AML-193 (cell line): ENCODE results near the gene PLPP3.
A peak's percentile ranks its signal among the peaks of the same experiment; 100 is the strongest.

Experiments used
- DNase-seq, 2 experiments: peaks; one replicate each; lab custom pipeline; 2025; lab: John Stamatoyannopoulos, UW

Gene PLPP3

DNA sequence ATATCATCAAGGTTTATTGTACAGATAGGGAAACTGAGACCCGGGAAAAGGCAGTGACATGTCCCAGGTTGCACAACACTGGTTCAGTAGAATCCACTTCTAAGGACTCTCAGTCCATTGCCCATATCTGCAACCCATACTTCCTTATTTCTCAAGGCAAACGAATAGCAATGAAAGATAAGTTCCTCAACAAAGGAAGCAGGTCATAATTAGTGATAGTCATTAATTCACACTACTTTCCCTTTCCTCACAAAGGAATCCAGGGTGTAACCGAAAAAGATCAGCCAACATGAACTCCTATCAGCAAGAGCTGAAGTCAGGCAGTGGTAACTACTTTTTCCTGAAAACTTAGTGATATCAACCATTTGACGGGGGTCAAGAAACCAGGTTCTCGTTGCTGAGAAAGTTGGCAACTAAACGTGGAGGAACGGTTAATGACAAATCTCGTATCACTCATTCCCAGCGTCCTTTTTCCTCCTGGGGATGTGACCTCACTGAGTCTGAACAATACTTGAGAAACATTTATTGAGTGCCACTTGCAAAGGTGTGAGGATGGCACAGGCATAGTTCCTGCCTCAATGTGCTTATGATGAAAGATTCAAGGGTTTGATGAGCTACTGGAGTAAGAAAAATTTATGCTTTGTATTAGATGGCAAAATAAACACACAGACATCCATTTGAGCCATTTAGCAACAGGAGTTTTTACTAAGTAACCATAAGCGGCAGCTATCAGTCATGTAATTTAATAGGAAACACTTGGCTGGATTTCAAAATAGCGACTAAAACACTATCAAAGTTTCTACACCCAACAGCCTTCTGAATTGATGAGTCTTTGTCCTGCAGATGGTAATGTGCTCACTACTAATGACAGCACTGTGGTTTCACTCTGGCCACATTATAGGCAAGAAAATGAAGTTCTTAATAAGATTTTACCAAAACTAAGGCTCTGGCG is 82.3 kb downstream of the PLPP3 start:
- no peak for DNase-seq

DNA sequence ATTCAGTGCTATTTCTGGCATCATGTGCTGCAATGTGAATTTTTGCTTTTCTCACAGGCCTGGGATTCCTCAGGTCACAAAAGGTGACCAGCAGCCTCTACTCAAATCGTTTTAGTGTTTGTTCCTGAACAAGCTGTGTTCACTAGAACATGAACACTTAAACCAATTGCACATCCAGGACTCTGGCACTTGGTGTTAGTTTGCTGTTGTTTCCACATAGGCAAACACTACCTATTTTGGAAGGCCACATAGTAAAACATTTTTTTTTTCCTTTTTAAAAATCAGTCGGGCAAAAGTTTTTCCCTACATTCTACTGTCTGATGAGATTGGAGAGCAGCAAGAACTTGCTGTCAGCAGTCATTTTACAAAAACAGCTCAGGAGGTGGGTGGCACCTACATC is 83.2 kb downstream of the PLPP3 start:
- no peak for DNase-seq

DNA sequence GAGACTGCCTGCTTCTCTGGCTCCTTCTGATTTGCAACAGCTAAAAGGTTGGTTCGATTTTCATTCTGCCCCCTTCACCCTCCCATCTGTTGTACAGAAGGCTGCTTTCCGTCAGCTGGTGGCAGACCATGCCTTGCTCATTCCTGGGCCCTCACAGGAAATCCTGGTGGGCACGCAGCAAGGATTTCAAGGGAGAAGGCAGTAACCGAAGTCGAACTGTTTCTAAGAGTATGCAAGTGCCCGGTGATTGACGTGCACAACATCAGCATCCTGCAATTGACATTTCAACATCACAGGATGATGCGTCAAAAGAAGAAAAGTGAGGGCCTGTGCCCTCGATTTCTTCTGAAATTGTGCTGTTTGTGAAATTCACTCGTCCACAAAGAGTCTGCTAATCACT is 83.8 kb downstream of the PLPP3 start:
- no peak for DNase-seq

DNA sequence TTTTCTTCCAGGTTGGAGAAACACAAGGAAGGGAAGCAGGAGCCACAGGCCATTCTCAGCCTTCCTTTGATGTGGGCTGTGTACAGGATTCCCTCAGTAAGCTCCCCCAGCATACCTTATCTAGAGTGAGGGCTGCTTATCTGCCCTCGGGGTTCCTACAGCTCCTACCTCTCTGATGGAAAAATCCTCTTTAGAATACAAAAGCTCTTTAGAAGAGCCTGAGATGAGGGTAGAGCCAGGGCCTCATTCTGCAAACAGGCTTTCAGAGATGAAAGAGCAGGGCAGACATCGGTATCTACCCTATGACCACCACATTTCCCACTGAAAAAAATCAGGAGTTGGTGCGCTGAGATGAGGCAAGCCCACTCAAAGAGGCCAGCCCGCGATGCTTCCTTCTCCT is 85.1 kb downstream of the PLPP3 start:
- no peak for DNase-seq

DNA sequence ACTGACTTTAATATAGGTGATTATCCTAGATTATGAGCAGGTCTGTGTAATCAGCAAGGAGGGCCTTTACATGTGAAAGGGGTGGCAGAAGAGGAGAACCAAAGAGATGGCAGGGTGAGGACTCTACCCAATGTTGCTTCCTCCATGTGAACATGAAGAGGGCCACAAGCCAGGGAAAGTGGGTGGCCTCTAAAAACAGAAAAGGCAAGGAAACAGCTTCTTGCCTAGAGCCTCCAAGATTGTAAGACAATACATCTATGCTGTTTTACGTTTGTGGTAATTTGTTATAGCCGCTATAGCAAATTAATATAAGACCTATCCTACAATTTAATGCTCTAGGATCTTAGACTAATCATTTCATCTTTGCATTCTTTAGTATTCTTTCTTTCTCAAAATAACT is 85.5 kb downstream of the PLPP3 start:
- DNase-seq: no peak

DNA sequence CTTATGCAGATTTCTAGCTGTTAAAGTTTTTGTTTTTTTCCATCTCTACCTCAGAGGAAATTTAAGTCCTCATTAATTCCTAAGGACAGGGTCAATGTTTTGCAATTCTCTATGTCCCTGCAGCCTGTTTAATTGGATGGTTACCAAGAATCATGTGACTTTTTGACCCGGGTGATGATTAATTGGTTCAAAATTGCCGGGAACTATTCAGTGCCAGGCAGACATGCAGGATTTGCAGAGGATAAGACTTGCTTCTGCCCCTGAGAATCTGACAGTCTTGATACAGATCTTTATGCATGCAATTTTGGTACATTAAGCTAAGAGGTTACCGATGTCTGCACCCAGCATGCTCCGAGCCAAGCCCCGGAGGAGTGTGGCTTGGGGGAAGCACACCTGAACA is 87.9 kb downstream of the PLPP3 start:
- DNase-seq: no peak

DNA sequence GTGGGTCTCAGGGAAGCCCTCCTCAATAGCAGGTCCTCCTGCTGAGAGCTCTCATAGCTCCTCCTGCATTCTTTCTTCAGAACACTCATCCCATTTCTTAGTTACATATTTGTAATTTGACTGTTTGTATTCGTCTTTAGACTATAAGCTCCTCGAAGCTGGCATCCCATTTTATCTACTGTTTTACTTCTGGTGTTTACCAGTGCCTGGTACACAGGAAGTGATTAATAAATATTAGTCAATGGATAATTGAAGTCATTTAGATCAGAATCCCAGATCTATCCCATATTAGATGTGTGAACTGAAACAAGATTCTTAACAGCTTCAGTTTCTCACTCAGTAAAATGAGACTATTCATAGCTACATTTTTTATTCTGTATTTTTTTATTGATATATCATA is 88.7 kb downstream of the PLPP3 start:
- DNase-seq: no peak

DNA sequence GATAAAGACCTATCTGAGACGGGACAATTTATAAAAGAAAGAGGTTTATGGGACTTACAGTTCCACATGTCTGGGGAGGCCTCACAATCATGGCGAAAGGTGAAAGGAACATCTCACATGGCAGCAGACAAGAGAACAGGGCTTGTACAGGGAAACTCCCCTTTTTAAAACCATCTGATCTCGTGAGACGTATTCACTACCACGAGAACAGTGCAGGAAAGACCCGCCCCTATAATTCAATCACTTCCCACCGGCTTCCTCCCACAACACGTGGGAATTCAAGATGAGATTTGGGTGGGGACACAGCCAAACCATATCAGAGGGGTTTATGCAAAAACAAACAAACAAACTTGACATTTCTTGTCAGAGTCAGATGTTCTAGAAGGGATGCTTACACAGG is 89.7 kb downstream of the PLPP3 start:
- DNase-seq: no peak

DNA sequence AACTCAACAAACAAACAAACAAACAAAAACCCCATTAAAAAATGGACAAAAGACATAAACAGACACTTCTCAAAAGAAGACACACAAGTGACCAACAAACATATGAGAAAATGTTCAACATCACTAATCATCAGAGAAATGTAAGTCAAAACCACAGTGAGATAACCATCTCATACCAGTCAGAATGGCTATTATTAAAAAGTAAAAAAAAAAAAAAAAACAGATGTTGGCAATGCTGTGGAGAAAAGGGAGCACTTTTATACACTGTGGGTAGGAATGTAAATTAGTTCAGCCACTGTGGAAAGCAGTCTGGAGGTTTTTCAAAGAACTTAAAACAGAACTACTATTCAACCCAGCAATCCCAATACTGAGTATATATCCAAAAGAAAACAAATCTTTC is 94.7 kb downstream of the PLPP3 start:
- no peak for DNase-seq

DNA sequence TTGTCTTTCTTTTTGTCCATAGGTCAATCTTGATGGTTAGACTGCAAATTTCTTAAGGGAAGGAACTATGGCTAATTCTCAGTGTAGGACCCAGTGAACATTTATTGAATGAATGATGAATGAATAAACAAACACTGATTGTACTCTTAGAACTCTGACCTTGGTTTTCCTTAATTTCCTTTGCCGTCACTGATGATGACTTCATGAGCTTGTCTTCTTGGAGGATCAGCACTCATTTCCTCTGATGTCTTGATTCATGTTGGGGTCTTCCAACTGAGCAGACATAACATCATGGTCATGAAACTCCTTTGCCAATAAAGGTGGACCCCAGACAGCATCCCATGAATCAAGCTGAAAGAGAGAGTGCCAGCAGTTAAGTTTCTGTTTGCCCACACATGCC is 96.3 kb downstream of the PLPP3 start:
- no peak for DNase-seq

DNA sequence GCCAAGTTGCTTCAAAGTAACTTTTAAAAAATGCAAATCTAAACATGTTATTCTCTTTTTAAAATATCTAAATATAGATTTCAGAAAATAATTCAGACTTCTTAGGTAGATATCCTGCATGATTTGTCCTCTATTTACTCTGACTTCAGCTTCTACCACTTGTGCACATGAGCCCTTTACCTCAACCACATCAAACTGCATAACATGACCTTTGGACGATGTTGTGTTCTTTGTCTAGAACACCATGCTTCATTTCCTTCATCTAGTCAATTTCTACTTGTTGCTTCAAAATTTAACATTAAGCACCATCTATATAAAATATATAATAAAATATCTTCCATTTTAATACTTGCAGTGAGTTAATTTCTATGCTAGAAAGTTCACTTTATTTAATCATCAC is 96.9 kb downstream of the PLPP3 start:
- no peak for DNase-seq

DNA sequence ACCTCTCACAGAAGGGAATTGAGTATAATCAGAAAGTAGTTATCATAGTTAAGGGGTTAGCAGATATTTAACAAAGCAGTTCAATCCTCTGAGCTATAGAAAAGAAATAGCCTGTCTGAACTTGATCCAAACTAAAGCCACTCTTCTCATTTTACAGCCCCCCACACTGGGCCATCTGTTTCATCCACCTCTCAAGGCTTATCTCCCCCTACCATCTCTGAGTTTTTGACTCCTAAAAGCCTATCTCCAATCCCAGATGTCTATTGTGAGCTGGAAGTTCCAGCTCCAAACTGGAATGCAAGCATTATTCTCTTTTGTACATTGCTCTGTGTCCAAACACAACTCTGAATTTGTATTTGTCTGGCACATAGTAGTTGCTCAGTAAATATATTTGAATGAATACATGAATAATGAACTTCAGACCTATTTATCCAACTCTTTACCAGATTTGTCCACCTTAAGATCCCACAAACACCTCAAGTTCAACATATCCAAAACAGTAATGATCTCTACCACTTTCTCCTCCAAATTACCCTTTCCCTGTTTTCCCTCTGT is 98.1 kb downstream of the PLPP3 start:
- no peak for DNase-seq

DNA sequence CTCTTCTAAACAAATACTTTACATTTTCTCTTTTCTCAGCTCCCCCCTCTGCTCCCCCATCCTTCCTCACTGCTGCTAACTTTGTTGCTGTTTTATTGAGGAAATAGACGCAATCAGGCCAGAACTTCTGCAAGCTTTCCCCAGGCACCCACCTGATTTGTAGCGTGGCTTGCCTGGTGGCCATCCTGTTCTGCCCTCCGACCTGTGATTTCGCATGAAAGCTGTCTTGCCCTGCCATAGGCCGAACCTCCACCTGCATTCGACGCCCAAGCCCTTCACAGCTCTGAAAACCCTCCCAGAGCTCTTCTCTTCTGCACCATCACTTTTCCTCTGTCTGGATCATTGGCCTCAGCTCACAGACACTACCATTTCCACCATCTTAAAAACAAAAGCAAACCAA is 100.6 kb downstream of the PLPP3 start:
- no peak for DNase-seq

DNA sequence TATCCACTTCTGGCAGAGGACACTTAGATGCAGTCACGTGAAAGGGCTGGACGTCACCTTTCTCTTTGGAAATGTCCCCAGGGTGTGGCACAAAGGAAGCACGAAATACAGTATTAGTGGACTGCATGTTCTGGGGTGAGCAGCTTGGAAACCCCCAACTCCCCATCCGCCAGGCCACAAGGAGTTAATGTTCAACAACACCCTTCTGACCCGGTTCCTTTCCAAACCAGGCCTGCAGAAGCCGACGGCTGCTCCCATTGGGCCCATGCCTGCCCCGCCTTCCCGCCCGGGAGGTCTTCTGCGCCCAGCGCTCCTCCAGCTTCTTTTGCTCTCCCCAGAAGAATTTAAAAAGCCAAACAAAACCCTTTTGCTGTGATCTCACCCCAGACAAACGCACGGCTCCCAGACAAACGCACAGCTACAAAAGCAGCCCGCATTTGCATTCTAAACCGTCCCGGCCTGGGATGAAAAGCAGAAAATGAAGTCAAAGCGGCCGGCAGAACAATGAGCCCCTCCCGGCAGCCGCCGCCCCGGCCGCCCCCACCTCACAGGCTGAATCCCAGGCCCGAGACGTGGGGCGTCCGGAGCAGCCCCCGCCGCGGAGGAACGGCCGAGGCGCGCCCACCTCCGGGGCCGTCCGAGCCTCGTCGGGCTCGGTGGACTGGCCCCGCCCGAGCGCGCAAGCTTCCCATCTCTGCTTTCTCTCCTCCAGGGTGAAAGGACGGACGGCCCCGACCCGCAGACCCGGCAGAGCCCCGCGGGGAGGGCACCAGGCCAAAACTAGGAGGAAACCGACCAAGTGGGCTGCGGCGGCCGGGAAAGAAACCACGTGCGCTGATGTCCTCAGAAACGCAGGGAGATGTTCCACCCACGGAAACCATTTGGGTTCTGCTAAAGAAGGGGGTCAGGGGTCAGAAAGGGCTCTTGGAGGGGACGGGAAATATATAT is 101.9 kb downstream of the PLPP3 start:
- no peak for DNase-seq

DNA sequence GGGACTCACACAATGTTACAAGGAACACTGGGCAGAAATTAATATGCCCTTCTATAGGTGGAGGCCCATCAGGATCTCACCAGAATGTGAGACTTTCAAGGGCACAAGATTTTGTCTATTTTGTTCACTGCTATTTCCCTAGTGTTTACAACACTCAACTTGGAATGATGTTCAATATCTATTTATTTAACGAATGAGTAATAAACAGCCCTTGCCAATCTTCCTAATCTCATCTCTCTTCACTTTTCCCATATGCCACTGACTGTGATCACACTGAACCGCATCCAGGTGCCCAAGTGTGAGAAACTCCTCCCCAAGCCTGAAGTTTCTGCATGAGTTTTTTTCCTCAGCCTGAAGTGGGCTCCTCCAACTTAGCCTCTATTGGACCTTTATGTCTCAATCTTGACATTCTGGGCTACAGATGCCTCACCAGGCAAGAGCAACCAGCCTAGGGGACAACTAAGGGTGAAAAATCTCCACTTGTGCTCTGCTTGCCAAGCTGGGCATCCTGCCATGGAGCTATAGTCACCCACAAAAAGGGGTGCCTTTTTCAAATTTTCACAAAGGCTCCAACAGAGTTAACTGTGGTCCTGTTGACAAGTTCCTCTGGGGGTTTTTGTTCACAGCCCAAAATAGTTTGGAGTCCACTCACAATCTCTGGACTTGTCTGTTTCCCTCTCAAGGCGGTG is 105.6 kb downstream of the PLPP3 start:
- DNase-seq: no peak

DNA sequence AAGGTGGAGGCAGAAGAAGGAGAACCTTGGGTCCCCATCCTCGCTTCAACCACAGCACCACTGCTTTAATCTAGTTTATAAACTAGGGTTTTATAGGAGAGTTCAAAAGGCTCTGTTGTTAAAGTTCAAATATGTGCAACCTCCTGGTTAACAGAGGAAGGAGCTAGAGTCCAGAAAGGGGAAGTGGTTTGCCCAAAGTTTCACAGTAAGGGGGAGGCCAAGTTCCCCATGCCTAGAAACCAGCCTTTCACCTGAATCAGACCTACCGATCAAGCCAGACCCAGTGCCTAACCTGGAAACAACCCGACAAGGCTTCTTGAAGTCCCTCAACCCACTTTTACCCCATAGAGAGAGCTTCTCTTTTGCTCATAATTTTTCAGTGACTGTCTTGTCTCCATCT is 106.5 kb downstream of the PLPP3 start:
- DNase-seq: peak; percentile 11 to 29

DNA sequence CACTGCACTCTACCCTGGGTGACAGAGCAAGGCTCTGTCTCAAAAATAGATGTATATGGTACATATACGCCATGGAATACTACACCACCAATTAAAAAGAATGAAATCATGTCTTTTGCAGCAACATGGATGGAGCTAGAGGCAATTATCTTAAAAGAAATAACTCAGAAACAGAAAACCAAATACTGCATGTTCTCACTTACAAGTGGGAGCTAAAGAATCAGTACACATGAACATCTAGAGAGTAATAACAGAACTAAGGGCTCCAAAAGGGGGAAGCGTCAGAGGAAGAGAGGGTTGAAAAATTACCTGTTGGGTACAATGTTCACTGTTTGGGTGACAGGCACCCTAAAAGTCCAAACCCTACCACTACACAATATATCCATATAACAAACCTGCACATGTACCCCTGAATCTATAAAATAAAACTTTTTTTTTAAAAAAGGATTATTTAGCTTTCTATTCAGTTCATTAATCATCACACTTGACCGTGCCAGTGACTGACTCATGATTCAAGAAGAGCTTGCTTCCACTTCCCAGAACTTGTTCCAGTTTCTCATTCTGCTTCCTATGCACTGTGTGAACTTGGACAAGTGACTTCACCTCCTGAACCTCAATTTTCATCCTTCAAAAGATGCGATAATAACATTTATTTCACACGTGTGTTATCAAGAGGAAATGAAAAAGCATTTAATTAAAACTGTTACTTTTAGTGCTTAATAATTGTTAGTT is 109.6 kb downstream of the PLPP3 start:
- DNase-seq: no peak

DNA sequence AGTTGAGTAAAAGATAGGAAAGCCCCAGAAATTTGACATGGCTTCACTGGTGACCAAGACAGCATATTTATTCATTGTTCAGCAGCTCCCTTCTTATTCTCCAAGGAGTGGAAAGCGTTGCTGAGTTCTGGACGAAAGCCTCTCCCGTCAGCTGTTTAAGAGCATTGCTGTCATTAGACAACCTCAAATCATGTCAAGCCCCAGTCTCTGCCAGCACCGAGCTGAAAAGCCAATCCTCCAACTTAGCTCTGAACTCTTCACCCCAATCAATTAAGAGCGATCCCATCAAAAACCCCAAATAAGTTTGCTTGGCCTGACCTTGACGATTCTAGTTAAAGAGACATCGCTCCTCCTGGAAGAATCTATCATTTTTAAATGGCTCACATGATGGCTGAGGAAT is 110.8 kb downstream of the PLPP3 start:
- no peak for DNase-seq

DNA sequence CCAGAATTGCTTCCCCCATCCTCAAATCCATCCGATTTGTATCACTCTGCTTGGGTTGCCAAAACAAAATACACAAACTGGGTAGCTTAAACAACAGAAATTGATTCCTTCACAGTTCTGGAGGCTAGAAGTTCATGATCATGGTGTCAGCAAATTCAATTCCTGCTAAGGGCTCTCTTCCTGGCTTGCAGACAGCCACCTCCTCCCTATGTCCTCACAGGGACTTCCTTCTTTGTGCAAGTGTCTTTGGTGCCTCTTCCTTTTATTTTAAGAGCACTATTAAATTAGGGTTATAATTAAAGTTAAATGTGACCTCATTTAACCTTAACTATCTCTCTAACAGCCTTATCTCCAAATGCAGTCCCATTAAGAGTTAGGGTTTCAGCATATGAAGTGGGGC is 112.8 kb downstream of the PLPP3 start:
- DNase-seq: no peak

DNA sequence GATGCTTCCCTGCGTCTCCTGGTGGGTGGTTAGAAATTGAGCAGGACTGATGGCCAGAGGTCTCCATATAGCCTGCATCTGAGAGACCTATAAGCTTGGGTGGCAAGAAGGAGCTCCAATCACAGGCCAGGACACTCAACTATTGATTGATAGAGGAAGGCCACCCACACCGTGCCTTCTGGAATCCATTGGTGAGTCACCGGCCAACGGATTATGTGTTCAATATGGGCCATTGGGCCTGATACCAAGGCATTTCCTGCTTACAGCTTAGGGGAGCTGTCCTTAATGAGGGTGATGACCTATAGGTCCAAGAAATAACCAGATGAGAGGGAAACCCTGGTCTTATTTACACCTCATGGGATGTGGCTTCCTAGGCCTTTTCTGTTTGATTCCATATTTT is 115.1 kb downstream of the PLPP3 start:
- no peak for DNase-seq

DNA sequence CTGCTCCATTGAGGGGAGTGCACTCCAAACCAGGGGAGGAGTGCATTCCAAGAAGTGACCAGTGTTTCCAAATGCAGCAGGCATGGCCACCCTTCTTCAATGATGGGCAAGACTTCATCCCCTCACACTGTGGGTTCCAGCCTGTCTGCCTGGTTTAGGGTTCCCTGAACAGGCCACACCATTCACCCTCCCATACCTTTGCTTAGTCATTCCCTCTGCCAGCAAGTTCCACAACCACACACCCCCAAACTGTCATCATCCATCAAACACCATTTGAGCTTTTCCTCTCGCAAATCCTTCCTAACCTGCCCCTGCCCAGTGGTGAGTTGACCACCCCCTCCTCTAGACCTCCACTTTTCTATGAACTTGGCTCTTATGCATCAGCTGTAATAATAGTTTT is 116.0 kb downstream of the PLPP3 start:
- no peak for DNase-seq
